Stimulated activated CD4-positive, alpha-beta T cell treated with anti-CD3 and anti-CD28 coated beads, Interleukin-1b, Interleukin-23, amount 100 ng/mL, for 1 hour (primary cell): ENCODE data around the gene SLC34A2.
"Not testable (repeated sequence)": the region's sequence is repeated elsewhere in the genome, so short reads cannot be mapped to it uniquely, and the experiment has no call there.

Source experiments
- DNase-seq, 2 donors: peaks; one replicate each; pipeline ENCODE4 v3.0.0-alpha.2; 2020; ENCODE audit warnings: low read depth in 2 of 2

Gene SLC34A2

GRCh38 chr4:25654971-25655963, at the start of gene SLC34A2:
Gene SLC34A2 (plus strand): TSS chr4:25655851. CDS start chr4:25662501, 6,650 bp downstream.
- no peak for DNase-seq

- DNase-seq, result no peak
Measured at GRCh38 chr4:25608644-25609043, 47.0 kb upstream of the SLC34A2 start.

- DNase-seq, result no peak
Measured at GRCh38 chr4:25609976-25610375, 45.7 kb upstream of the SLC34A2 start.

- DNase-seq, result not testable (repeated sequence)
Measured at GRCh38 chr4:25613613-25614012, 42.0 kb upstream of the SLC34A2 start.

- DNase-seq, result no peak
Measured at GRCh38 chr4:25614807-25615206, 40.8 kb upstream of the SLC34A2 start.

- no peak for DNase-seq
Measured at GRCh38 chr4:25621027-25621930, 34.4 kb upstream of the SLC34A2 start.

- DNase-seq, result no peak
Measured at GRCh38 chr4:25624616-25625015, 31.0 kb upstream of the SLC34A2 start.

GRCh38 chr4:25628451-25628850, 27.2 kb upstream of the SLC34A2 start:
- no peak for DNase-seq

- no peak for DNase-seq
Measured at GRCh38 chr4:25632135-25632534, 23.5 kb upstream of the SLC34A2 start.

GRCh38 chr4:25633541-25633940, 22.1 kb upstream of the SLC34A2 start:
- DNase-seq, result no peak

GRCh38 chr4:25635501-25635900, 20.1 kb upstream of the SLC34A2 start:
- DNase-seq, result no peak

- no peak for DNase-seq
Measured at GRCh38 chr4:25637581-25638220, 17.9 kb upstream of the SLC34A2 start.

- DNase-seq, result no peak
Measured at GRCh38 chr4:25638221-25638601, 17.4 kb upstream of the SLC34A2 start.

GRCh38 chr4:25638806-25639205, 16.8 kb upstream of the SLC34A2 start:
- DNase-seq, result no peak

- DNase-seq, result no peak
Measured at GRCh38 chr4:25650311-25650710, 5.3 kb upstream of the SLC34A2 start.

- DNase-seq, result no peak
Measured at GRCh38 chr4:25651682-25652081, 4.0 kb upstream of the SLC34A2 start.

- DNase-seq, result no peak
Measured at GRCh38 chr4:25654031-25654970, 1.4 kb upstream of the SLC34A2 start.

GRCh38 chr4:25656031-25656430, 380 bp downstream of the SLC34A2 start:
- no peak for DNase-seq

- DNase-seq, result no peak
Measured at GRCh38 chr4:25658357-25658771, 2.7 kb downstream of the SLC34A2 start.

- no peak for DNase-seq
Measured at GRCh38 chr4:25658777-25659176, 3.1 kb downstream of the SLC34A2 start.

GRCh38 chr4:25661441-25661840, 5.8 kb downstream of the SLC34A2 start:
- DNase-seq, result not testable (repeated sequence)
